DND-41 (cell line): ENCODE data around the gene CNTN5.

Experiments
- CTCF ChIP-seq: IDR thresholded peaks from 2 replicates; pipeline ENCODE4 v1.5.1; 2012; ENCODE audit warnings: borderline replicate concordance, low read length, moderate library complexity, mild to moderate bottlenecking; ENCODE audit not compliant: poor library complexity, severe bottlenecking; ENCODE audit errors: extremely low read depth
- EZH2 ChIP-seq: IDR thresholded peaks from 3 replicates; pipeline ENCODE4 v1.6.1; 2012; ENCODE audit warnings: borderline replicate concordance, low read depth, mild to moderate bottlenecking, moderate library complexity, low read length, inconsistent platforms; ENCODE audit not compliant: severe bottlenecking

GRCh38 chr11:99418927-99419720 lies 398.4 kb downstream of the CNTN5 start:
- TF ChIP-seq CTCF (no peak), EZH2 (no peak)
